ENCODE data around the gene RAPGEF1.

RAPGEF1 gene

GRCh38 chr9:131701436-131701781 lies 38.5 kb downstream of the RAPGEF1 start:
- no peak overlapping the region for H3K9ac ChIP-seq (ENCODE audit: low read depth, low read length)
- H3K9me3 ChIP-seq (ENCODE audit: insufficient read depth, low read depth, low read length), result no peaks in the 10 kb centered on the region
- H3K4me1 ChIP-seq (ENCODE audit: insufficient read depth, low read length), result peaks cover 64% of the 10 kb centered on the region
- H3K36me3 ChIP-seq (ENCODE audit: insufficient read depth, low read depth, low read length), result no peaks in the 10 kb centered on the region
- H3K4me3 ChIP-seq (ENCODE audit: low read length), result no peak overlapping the region
- no peaks in the 10 kb centered on the region for H3K27me3 ChIP-seq (ENCODE audit: insufficient read depth, low read length)
- H3K27ac ChIP-seq (ENCODE audit: low read length), result no peak overlapping the region

GRCh38 chr9:131700765-131701435 lies 39.0 kb downstream of the RAPGEF1 start:
- Histone ChIP-seq H3K27me3 (ENCODE audit: insufficient read depth, low read length) (no peaks in the 10 kb centered on the region), H3K9ac (ENCODE audit: low read depth, low read length) (no peak overlapping the region), H3K27ac (ENCODE audit: low read length) (no peak overlapping the region), H3K4me3 (ENCODE audit: low read length) (no peak overlapping the region), H3K4me1 (ENCODE audit: insufficient read depth, low read length) (peaks cover 69% of the 10 kb centered on the region), H3K36me3 (ENCODE audit: insufficient read depth, low read depth, low read length) (no peaks in the 10 kb centered on the region), H3K9me3 (ENCODE audit: insufficient read depth, low read depth, low read length) (no peaks in the 10 kb centered on the region)

- peaks cover 74% of the 10 kb centered on the region for H3K4me1 ChIP-seq (ENCODE audit: insufficient read depth, low read length)
- no peak overlapping the region for H3K9ac ChIP-seq (ENCODE audit: low read depth, low read length)
- no peak overlapping the region for H3K27ac ChIP-seq (ENCODE audit: low read length)
- no peaks in the 10 kb centered on the region for H3K36me3 ChIP-seq (ENCODE audit: insufficient read depth, low read depth, low read length)
- no peak overlapping the region for H3K4me3 ChIP-seq (ENCODE audit: low read length)
- no peaks in the 10 kb centered on the region for H3K9me3 ChIP-seq (ENCODE audit: insufficient read depth, low read depth, low read length)
- no peaks in the 10 kb centered on the region for H3K27me3 ChIP-seq (ENCODE audit: insufficient read depth, low read length)
Measured at GRCh38 chr9:131700076-131700475, 39.8 kb downstream of the RAPGEF1 start.

GRCh38 chr9:131698618-131698985 lies 41.3 kb downstream of the RAPGEF1 start:
- Histone ChIP-seq H3K4me1 (ENCODE audit: insufficient read depth, low read length) (peaks cover 72% of the 10 kb centered on the region), H3K9me3 (ENCODE audit: insufficient read depth, low read depth, low read length) (no peaks in the 10 kb centered on the region), H3K27ac (ENCODE audit: low read length) (no peak overlapping the region), H3K36me3 (ENCODE audit: insufficient read depth, low read depth, low read length) (no peaks in the 10 kb centered on the region), H3K4me3 (ENCODE audit: low read length) (no peak overlapping the region), H3K9ac (ENCODE audit: low read depth, low read length) (no peak overlapping the region), H3K27me3 (ENCODE audit: insufficient read depth, low read length) (no peaks in the 10 kb centered on the region)

- Histone ChIP-seq H3K4me3 (ENCODE audit: low read length) (no peak overlapping the region), H3K27ac (ENCODE audit: low read length) (no peak overlapping the region), H3K9ac (ENCODE audit: low read depth, low read length) (peak overlapping the region; percentile 22; the same call in 1 of the 2 replicates), H3K9me3 (ENCODE audit: insufficient read depth, low read depth, low read length) (no peaks in the 10 kb centered on the region), H3K36me3 (ENCODE audit: insufficient read depth, low read depth, low read length) (no peaks in the 10 kb centered on the region), H3K27me3 (ENCODE audit: insufficient read depth, low read length) (no peaks in the 10 kb centered on the region), H3K4me1 (ENCODE audit: insufficient read depth, low read length) (peaks cover 74% of the 10 kb centered on the region)
Measured at GRCh38 chr9:131697908-131698617, 41.8 kb downstream of the RAPGEF1 start.

- Histone ChIP-seq H3K27me3 (ENCODE audit: insufficient read depth, low read length) (no peaks in the 10 kb centered on the region), H3K9ac (ENCODE audit: low read depth, low read length) (no peak overlapping the region), H3K36me3 (ENCODE audit: insufficient read depth, low read depth, low read length) (no peaks in the 10 kb centered on the region), H3K4me3 (ENCODE audit: low read length) (no peak overlapping the region), H3K27ac (ENCODE audit: low read length) (no peak overlapping the region), H3K9me3 (ENCODE audit: insufficient read depth, low read depth, low read length) (no peaks in the 10 kb centered on the region), H3K4me1 (ENCODE audit: insufficient read depth, low read length) (peaks cover 67% of the 10 kb centered on the region)
Measured at GRCh38 chr9:131697097-131697496, 42.8 kb downstream of the RAPGEF1 start.

- Histone ChIP-seq H3K27ac (ENCODE audit: low read length) (no peak overlapping the region), H3K9ac (ENCODE audit: low read depth, low read length) (no peak overlapping the region)
Measured at GRCh38 chr9:131695836-131696460, 43.9 kb downstream of the RAPGEF1 start.

GRCh38 chr9:131695366-131695765 lies 44.5 kb downstream of the RAPGEF1 start:
- Histone ChIP-seq H3K27ac (ENCODE audit: low read length) (no peak overlapping the region), H3K9ac (ENCODE audit: low read depth, low read length) (no peak overlapping the region), H3K36me3 (ENCODE audit: insufficient read depth, low read depth, low read length) (no peaks in the 10 kb centered on the region), H3K9me3 (ENCODE audit: insufficient read depth, low read depth, low read length) (no peaks in the 10 kb centered on the region), H3K4me3 (ENCODE audit: low read length) (no peak overlapping the region), H3K27me3 (ENCODE audit: insufficient read depth, low read length) (no peaks in the 10 kb centered on the region), H3K4me1 (ENCODE audit: insufficient read depth, low read length) (peaks cover 51% of the 10 kb centered on the region)

More at GRCh38 chr9:131695836-131696460, 43.9 kb downstream of the RAPGEF1 start:
- no peaks in the 10 kb centered on the region for H3K36me3 ChIP-seq (ENCODE audit: insufficient read depth, low read depth, low read length)
- peaks cover 57% of the 10 kb centered on the region for H3K4me1 ChIP-seq (ENCODE audit: insufficient read depth, low read length)
- no peak overlapping the region for H3K4me3 ChIP-seq (ENCODE audit: low read length)
- H3K9me3 ChIP-seq (ENCODE audit: insufficient read depth, low read depth, low read length), result no peaks in the 10 kb centered on the region
- H3K27me3 ChIP-seq (ENCODE audit: insufficient read depth, low read length), result no peaks in the 10 kb centered on the region

- Histone ChIP-seq H3K9ac (ENCODE audit: low read depth, low read length) (no peak overlapping the region), H3K4me3 (ENCODE audit: low read length) (no peak overlapping the region), H3K27ac (ENCODE audit: low read length) (no peak overlapping the region), H3K27me3 (ENCODE audit: insufficient read depth, low read length) (no peaks in the 10 kb centered on the region), H3K4me1 (ENCODE audit: insufficient read depth, low read length) (peaks cover 48% of the 10 kb centered on the region), H3K36me3 (ENCODE audit: insufficient read depth, low read depth, low read length) (no peaks in the 10 kb centered on the region), H3K9me3 (ENCODE audit: insufficient read depth, low read depth, low read length) (no peaks in the 10 kb centered on the region)
Measured at GRCh38 chr9:131693651-131694597, 46.0 kb downstream of the RAPGEF1 start.

GRCh38 chr9:131692612-131693562 lies 47.0 kb downstream of the RAPGEF1 start:
- no peak overlapping the region for H3K4me3 ChIP-seq (ENCODE audit: low read length)
- no peaks in the 10 kb centered on the region for H3K9me3 ChIP-seq (ENCODE audit: insufficient read depth, low read depth, low read length)
- no peaks in the 10 kb centered on the region for H3K27me3 ChIP-seq (ENCODE audit: insufficient read depth, low read length)
- H3K27ac ChIP-seq (ENCODE audit: low read length), result no peak overlapping the region
- H3K36me3 ChIP-seq (ENCODE audit: insufficient read depth, low read depth, low read length), result no peaks in the 10 kb centered on the region
- H3K9ac ChIP-seq (ENCODE audit: low read depth, low read length), result no peak overlapping the region
- H3K4me1 ChIP-seq (ENCODE audit: insufficient read depth, low read length), result peaks cover 39% of the 10 kb centered on the region
